ENCODE results near the gene DOHH.

- no peak for TF ChIP-seq GATA3 (IDR thresholded peaks at IDR 0.05; ENCODE audit: low read depth, low read length)
- TF ChIP-seq GATA2 (IDR thresholded peaks at IDR 0.05; ENCODE audit: low read depth, low read length): no peak
Measured at GRCh38 chr19:3547767-3548282, 47.4 kb upstream of the DOHH start.

All from SH-SY5Y (cell line).